K562 (cell line): ENCODE results near the gene ASPHD1. TPM values are rescaled to one million over a fixed set of nuclear protein-coding genes. Genes with fewer than 3 reads are reported as not detected.

Experiments
- BACH1 ChIP-seq: fragments of 200-800 bp; sonication (Bioruptor generic); IDR thresholded peaks from 2 replicates; pipeline ENCODE4 v1.6.1; 2016; ENCODE audit warnings: missing genetic modification characterization, missing compliant biosample characterization
- JUN ChIP-seq, 2 experiments: sonication (generic) in 1 of 2; formaldehyde crosslinking in 1 of 2; IDR thresholded peaks; 2 replicates each; pipeline versions ENCODE4 v1.6.1 to v1.8.0; 2012 to 2022; ENCODE audit warnings: borderline replicate concordance in 2 of 2, mild to moderate bottlenecking in 2 of 2, improper control_type of control experiment in 1 of 2, low read depth in 1 of 2, low read length in 1 of 2, missing genetic modification reagents in 1 of 2
- POLR2G ChIP-seq: fragments of 200-400 bp; formaldehyde crosslinking; IDR thresholded peaks from 2 replicates; pipeline ENCODE4 v1.6.1; 2017; ENCODE audit warnings: low read depth, mild to moderate bottlenecking, antibody characterized with exemption, low read length, moderate library complexity
- RBM15 ChIP-seq: fragments of 200-400 bp; formaldehyde crosslinking; IDR thresholded peaks from 2 replicates; pipeline ENCODE4 v1.6.1; 2018; ENCODE audit warnings: mild to moderate bottlenecking, low read length, moderate library complexity; ENCODE audit not compliant: insufficient read depth
- REST ChIP-seq, 2 experiments: fragments of 450-650 bp; formaldehyde crosslinking in 1 of 2; IDR thresholded peaks; 2 replicates each; pipeline versions ENCODE4 v1.4.0 to v1.6.1; 2014 to 2020; ENCODE audit warnings: mild to moderate bottlenecking in 2 of 2, borderline replicate concordance in 1 of 2, low read depth in 1 of 2
- TAF7 ChIP-seq: fragments of 450-650 bp; IDR thresholded peaks from 2 replicates; pipeline ENCODE4 v1.6.1; 2016; ENCODE audit warnings: missing genetic modification characterization, missing compliant biosample characterization
- THRAP3 ChIP-seq: fragments of 450-650 bp; IDR thresholded peaks from 2 replicates; pipeline ENCODE4 v1.6.1; 2016; ENCODE audit warnings: mild to moderate bottlenecking, inconsistent platforms, borderline replicate concordance
- U2AF2 ChIP-seq: fragments of 200-400 bp; formaldehyde crosslinking; optimal IDR thresholded peaks from 2 replicates; pipeline ENCODE3; 2017; ENCODE audit warnings: low read depth, mild to moderate bottlenecking, low read length
- polyA plus RNA-seq, 8 experiments: library from polyadenylated mRNA; depleted of rRNA in 4 of 8; stranded (reverse) in 5 of 8; unstranded in 3 of 8; fragments of >200 nt; fragmentation: Nextera tagmentation in 2 of 8; fragmentation: Illumina TruSeq in 1 of 8; extraction: Ambion mirVana in 2 of 8; extraction: Trizol in 1 of 8; gene quantifications; 2 replicates each; pipeline versions ENCODE4 v1.2.1 to v1.2.3, GENCODE V29; 2011 to 2014; ENCODE audit warnings: inconsistent platforms in 1 of 8, missing spikeins in 1 of 8
- total RNA-seq, 7 experiments: library from RNA; depleted of rRNA in 6 of 7; stranded (reverse); fragments of >200 nt in 6 of 7; fragmentation: Illumina TruSeq in 2 of 7; extraction: Trizol in 2 of 7; gene quantifications; 2 replicates each; pipeline versions ENCODE4 v1.2.1 to v1.2.3, GENCODE V29; 2011 to 2021; ENCODE audit warnings: low replicate concordance in 1 of 7
- TF ChIP-seq, protein P1 (sequence below): sonication (generic); formaldehyde crosslinking; IDR thresholded peaks from 2 replicates; pipeline ENCODE4 v1.8.1; 2023; ENCODE audit warnings: mild to moderate bottlenecking, missing genetic modification reagents
- TF ChIP-seq, protein P2 (sequence below): fragments of 450-650 bp; IDR thresholded peaks from 2 replicates; pipeline ENCODE4 v1.6.1; 2018; ENCODE audit not compliant: partially characterized antibody

The ASPHD1 gene
- total and polyA plus RNA-seq, 9 of the 15 experiments (the other 6 are each of a cell fraction or from before 2014, with no cell fraction given): 0.03 to 0.70 (median 0.24) TPM; not detected in 5

DNA sequence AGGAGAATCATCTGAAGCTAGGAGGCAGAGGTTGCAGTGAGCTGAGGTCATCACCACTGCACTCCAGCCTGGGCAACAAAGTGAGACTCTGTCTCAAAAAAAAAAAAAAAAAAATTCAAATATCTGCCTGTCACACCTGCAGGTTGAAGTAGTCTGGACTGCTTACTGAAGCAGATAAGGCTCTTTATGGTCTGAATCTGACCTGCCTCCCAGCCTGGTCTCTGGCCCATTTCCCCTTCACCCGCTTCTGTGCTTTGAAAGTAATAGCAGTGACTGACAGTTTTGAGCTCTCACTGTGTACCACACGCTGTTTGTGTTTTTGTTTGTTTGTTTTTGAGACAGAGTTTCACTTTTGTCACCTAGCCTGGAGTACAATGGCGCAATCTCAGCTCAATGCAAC is 6.7 kb upstream of the ASPHD1 start (continued):
- TF ChIP-seq REST (IDR thresholded peaks at IDR 0.05; ENCODE audit: borderline replicate concordance) (no peak), REST (CRISPR knock-in tag; IDR thresholded peaks at IDR 0.05; ENCODE audit: low read depth) (no peak), U2AF2 (no peak), JUN (IDR thresholded peaks at IDR 0.05; ENCODE audit: borderline replicate concordance, low read depth, low read length) (no peak), JUN (CRISPR knock-in tag; IDR thresholded peaks at IDR 0.05; ENCODE audit: borderline replicate concordance) (no peak), RBM15 (no peak), POLR2G (no peak), TAF7 (tag) (no peak), THRAP3 (no peak), BACH1 (tag) (no peak)
- TF ChIP-seq, protein P1, sequence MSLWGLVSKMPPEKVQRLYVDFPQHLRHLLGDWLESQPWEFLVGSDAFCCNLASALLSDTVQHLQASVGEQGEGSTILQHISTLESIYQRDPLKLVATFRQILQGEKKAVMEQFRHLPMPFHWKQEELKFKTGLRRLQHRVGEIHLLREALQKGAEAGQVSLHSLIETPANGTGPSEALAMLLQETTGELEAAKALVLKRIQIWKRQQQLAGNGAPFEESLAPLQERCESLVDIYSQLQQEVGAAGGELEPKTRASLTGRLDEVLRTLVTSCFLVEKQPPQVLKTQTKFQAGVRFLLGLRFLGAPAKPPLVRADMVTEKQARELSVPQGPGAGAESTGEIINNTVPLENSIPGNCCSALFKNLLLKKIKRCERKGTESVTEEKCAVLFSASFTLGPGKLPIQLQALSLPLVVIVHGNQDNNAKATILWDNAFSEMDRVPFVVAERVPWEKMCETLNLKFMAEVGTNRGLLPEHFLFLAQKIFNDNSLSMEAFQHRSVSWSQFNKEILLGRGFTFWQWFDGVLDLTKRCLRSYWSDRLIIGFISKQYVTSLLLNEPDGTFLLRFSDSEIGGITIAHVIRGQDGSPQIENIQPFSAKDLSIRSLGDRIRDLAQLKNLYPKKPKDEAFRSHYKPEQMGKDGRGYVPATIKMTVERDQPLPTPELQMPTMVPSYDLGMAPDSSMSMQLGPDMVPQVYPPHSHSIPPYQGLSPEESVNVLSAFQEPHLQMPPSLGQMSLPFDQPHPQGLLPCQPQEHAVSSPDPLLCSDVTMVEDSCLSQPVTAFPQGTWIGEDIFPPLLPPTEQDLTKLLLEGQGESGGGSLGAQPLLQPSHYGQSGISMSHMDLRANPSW (CRISPR knock-in tag): no peak
- TF ChIP-seq, protein P2, sequence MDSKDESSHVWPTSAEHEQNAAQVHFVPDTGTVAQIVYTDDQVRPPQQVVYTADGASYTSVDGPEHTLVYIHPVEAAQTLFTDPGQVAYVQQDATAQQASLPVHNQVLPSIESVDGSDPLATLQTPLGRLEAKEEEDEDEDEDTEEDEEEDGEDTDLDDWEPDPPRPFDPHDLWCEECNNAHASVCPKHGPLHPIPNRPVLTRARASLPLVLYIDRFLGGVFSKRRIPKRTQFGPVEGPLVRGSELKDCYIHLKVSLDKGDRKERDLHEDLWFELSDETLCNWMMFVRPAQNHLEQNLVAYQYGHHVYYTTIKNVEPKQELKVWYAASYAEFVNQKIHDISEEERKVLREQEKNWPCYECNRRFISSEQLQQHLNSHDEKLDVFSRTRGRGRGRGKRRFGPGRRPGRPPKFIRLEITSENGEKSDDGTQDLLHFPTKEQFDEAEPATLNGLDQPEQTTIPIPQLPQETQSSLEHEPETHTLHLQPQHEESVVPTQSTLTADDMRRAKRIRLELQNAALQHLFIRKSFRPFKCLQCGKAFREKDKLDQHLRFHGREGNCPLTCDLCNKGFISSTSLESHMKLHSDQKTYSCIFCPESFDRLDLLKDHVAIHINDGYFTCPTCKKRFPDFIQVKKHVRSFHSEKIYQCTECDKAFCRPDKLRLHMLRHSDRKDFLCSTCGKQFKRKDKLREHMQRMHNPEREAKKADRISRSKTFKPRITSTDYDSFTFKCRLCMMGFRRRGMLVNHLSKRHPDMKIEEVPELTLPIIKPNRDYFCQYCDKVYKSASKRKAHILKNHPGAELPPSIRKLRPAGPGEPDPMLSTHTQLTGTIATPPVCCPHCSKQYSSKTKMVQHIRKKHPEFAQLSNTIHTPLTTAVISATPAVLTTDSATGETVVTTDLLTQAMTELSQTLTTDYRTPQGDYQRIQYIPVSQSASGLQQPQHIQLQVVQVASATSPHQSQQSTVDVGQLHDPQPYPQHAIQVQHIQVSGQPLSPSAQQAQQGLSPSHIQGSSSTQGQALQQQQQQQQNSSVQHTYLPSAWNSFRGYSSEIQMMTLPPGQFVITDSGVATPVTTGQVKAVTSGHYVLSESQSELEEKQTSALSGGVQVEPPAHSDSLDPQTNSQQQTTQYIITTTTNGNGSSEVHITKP: no peak
